GM12878 (cell line): ENCODE results near the gene HEXIM1. TPM values are rescaled to one million over a fixed set of nuclear protein-coding genes. Genes with fewer than 3 reads are reported as not detected.

ENCODE experiments used
- MEF2A ChIP-seq: IDR thresholded peaks from 2 replicates; pipeline ENCODE4 v1.6.1; 2011; ENCODE audit warnings: low read depth, mild to moderate bottlenecking, low read length, moderate library complexity; ENCODE audit not compliant: insufficient read depth
- ZNF217 ChIP-seq: fragments of 450-650 bp; IDR thresholded peaks from 2 replicates; pipeline ENCODE4 v1.6.1; 2017; ENCODE audit warnings: antibody characterized with exemption, mild to moderate bottlenecking
- ZNF24 ChIP-seq: fragments of 450-650 bp; IDR thresholded peaks from 2 replicates; pipeline ENCODE4 v1.6.1; 2017; ENCODE audit warnings: antibody characterized with exemption, mild to moderate bottlenecking
- polyA plus RNA-seq, 11 experiments: library from polyadenylated mRNA; depleted of rRNA in 4 of 11; unstranded in 6 of 11; stranded (reverse) in 5 of 11; fragments of >200 nt; fragmentation: Nextera tagmentation in 4 of 11; fragmentation: Illumina TruSeq in 1 of 11; extraction: Ambion mirVana in 4 of 11; extraction: Trizol in 1 of 11; gene quantifications; 1 replicate in 1 of 11; 2 replicates in 10 of 11; pipeline versions ENCODE4 v1.2.1 to v1.2.3, GENCODE V29; 2011 to 2016; ENCODE audit warnings: inconsistent platforms in 2 of 11, missing spikeins in 2 of 11, low read depth in 1 of 11
- total RNA-seq, 4 experiments: library from RNA; depleted of rRNA in 3 of 4; stranded (reverse); fragments of >200 nt in 3 of 4; fragmentation: Illumina TruSeq in 1 of 4; extraction: Trizol in 1 of 4; gene quantifications; 2 replicates each; pipeline versions ENCODE4 v1.2.1 to v1.2.3, GENCODE V29; 2013 to 2021
- TF ChIP-seq, protein P1 (sequence below): fragments of 450-650 bp; formaldehyde crosslinking; IDR thresholded peaks from 2 replicates; pipeline ENCODE4 v1.5.0; 2022; ENCODE audit warnings: mild to moderate bottlenecking, missing genetic modification characterization
- TF ChIP-seq, protein P2 (sequence below): fragments of 450-650 bp; IDR thresholded peaks from 2 replicates; pipeline ENCODE4 v1.6.1; 2018; ENCODE audit warnings: borderline replicate concordance, mild to moderate bottlenecking; ENCODE audit not compliant: partially characterized antibody

HEXIM1 gene
- total and polyA plus RNA-seq, 10 of the 15 experiments (the other 5 are each of a cell fraction or from before 2014, with no cell fraction given): 1.9 to 24.1 (median 9.0) TPM

DNA sequence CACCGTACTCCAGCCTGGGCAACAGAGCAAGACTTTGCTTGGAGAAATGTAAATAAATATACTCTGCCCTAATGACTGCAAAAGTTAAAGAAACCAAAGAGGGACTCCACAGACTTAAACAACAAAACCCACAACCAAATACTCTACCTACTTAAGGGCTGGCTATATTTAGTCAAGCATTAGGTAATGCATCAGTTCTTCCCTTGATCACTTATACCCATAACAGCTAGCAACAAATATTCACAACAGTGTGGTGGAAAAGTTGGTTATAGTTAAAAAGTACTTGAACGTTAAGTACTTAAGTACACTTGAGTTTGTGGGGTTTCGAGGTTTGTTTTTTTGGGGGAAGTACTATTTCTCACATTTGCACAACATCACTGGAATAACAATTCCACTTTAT, 8.0 kb downstream of the HEXIM1 start (continued):
- TF ChIP-seq, protein P1, sequence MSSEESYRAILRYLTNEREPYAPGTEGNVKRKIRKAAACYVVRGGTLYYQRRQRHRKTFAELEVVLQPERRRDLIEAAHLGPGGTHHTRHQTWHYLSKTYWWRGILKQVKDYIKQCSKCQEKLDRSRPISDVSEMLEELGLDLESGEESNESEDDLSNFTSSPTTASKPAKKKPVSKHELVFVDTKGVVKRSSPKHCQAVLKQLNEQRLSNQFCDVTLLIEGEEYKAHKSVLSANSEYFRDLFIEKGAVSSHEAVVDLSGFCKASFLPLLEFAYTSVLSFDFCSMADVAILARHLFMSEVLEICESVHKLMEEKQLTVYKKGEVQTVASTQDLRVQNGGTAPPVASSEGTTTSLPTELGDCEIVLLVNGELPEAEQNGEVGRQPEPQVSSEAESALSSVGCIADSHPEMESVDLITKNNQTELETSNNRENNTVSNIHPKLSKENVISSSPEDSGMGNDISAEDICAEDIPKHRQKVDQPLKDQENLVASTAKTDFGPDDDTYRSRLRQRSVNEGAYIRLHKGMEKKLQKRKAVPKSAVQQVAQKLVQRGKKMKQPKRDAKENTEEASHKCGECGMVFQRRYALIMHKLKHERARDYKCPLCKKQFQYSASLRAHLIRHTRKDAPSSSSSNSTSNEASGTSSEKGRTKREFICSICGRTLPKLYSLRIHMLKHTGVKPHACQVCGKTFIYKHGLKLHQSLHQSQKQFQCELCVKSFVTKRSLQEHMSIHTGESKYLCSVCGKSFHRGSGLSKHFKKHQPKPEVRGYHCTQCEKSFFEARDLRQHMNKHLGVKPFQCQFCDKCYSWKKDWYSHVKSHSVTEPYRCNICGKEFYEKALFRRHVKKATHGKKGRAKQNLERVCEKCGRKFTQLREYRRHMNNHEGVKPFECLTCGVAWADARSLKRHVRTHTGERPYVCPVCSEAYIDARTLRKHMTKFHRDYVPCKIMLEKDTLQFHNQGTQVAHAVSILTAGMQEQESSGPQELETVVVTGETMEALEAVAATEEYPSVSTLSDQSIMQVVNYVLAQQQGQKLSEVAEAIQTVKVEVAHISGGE: no peak
- TF ChIP-seq MEF2A (peak; percentile 50; the same call in 1 of the 2 replicates), ZNF24 (peak; percentile 81), ZNF217 (no peak)
- TF ChIP-seq, protein P2, sequence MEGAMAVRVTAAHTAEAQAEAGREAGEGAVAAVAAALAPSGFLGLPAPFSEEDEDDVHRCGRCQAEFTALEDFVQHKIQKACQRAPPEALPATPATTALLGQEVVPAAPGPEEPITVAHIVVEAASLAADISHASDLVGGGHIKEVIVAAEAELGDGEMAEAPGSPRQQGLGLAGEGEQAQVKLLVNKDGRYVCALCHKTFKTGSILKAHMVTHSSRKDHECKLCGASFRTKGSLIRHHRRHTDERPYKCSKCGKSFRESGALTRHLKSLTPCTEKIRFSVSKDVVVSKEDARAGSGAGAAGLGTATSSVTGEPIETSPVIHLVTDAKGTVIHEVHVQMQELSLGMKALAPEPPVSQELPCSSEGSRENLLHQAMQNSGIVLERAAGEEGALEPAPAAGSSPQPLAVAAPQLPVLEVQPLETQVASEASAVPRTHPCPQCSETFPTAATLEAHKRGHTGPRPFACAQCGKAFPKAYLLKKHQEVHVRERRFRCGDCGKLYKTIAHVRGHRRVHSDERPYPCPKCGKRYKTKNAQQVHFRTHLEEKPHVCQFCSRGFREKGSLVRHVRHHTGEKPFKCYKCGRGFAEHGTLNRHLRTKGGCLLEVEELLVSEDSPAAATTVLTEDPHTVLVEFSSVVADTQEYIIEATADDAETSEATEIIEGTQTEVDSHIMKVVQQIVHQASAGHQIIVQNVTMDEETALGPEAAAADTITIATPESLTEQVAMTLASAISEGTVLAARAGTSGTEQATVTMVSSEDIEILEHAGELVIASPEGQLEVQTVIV: no peak
- TF ChIP-seq, all 136 proteins: peak for 4
